Measurements from ENCODE around the gene B4GALT6.

- TF ChIP-seq CTCF (IDR thresholded peaks at IDR 0.05) (no peak), POLR2A (IDR thresholded peaks at IDR 0.05) (no peak)
These were observed 27.2 kb upstream of the B4GALT6 start for GRCh38 chr18:31711365-31712172.

All from esophagus squamous epithelium (tissue), 4 donors.